Hematopoietic multipotent progenitor cell treated with erythropoietin and hydrocortisone succinate and interleukin-3 and kit ligand, for 15 days (in vitro differentiated cells): ENCODE measurements around the gene INHBE.
A peak's percentile ranks its signal among the peaks of the same experiment; 100 is the strongest.
"Not testable (repeated sequence)": the region's sequence is repeated elsewhere in the genome, so short reads cannot be mapped to it uniquely, and the experiment has no call there.

Source experiments
- DNase-seq: peaks from one replicate; pipeline ENCODE4 v3.0.0-alpha.2; 2015; ENCODE audit warnings: low spot score

INHBE gene

GRCh38 chr12:57441393-57441792, 13.7 kb upstream of the INHBE start:
- not testable (repeated sequence) for DNase-seq

GRCh38 chr12:57441846-57442427, 13.2 kb upstream of the INHBE start:
- DNase-seq: no peak

- DNase-seq: not testable (repeated sequence)
These were observed 10.8 kb upstream of the INHBE start for GRCh38 chr12:57444337-57444736.

GRCh38 chr12:57444744-57445143, 10.4 kb upstream of the INHBE start:
- no peak for DNase-seq

GRCh38 chr12:57446292-57446960, 8.7 kb upstream of the INHBE start:
- no peak for DNase-seq

GRCh38 chr12:57448669-57449068, 6.4 kb upstream of the INHBE start:
- DNase-seq: no peak

GRCh38 chr12:57449375-57449774, 5.7 kb upstream of the INHBE start:
- no peak for DNase-seq

- DNase-seq: no peak
These were observed 5.0 kb upstream of the INHBE start for GRCh38 chr12:57450057-57450456.

GRCh38 chr12:57451233-57451778, 3.8 kb upstream of the INHBE start:
- DNase-seq: no peak

- no peak for DNase-seq
These were observed 2.7 kb upstream of the INHBE start for GRCh38 chr12:57452181-57452936.

- DNase-seq: peak; percentile 60
These were observed 2.1 kb upstream of the INHBE start for GRCh38 chr12:57452937-57453509.

- DNase-seq: no peak
These were observed 918 bp upstream of the INHBE start for GRCh38 chr12:57454213-57454565.

GRCh38 chr12:57455374-57456144, 452 bp downstream of the INHBE start:
- DNase-seq: no peak

- peak; percentile 28 for DNase-seq
These were observed 1.1 kb downstream of the INHBE start for GRCh38 chr12:57456145-57456700.

- no peak for DNase-seq
These were observed 1.8 kb downstream of the INHBE start for GRCh38 chr12:57456737-57457490.

GRCh38 chr12:57458665-57459054, 3.6 kb downstream of the INHBE start:
- DNase-seq: no peak

GRCh38 chr12:57459055-57459749, 4.1 kb downstream of the INHBE start:
- peak; percentile 92 for DNase-seq

GRCh38 chr12:57459750-57460467, 4.8 kb downstream of the INHBE start, which contains the start of gene GLI1:
Gene GLI1 (plus strand): TSS chr12:57459785. CDS start chr12:57463692, 3,907 bp downstream.
- DNase-seq: no peak

GRCh38 chr12:57460468-57460784, 5.3 kb downstream of the INHBE start:
- DNase-seq: no peak

GRCh38 chr12:57460841-57461275, 5.8 kb downstream of the INHBE start:
- DNase-seq: no peak
